ENCODE measurements around the gene PTPN14.

PTPN14 gene

GRCh38 chr1:214546084-214546483 is 5.3 kb downstream of the PTPN14 start:
- CTCF ChIA-PET: no interaction called here
- no peak for TF ChIP-seq ZNF214 (tag by site-specific recombination; IDR thresholded peaks at IDR 0.05; ENCODE audit: borderline replicate concordance)
- no peak for TF ChIP-seq ZNF132 (tag by site-specific recombination; IDR thresholded peaks at IDR 0.05; ENCODE audit: borderline replicate concordance)
- TF ChIP-seq ZNF792 (tag by site-specific recombination; IDR thresholded peaks at IDR 0.05): no peak
- no peak for TF ChIP-seq ZNF354C (tag by site-specific recombination; IDR thresholded peaks at IDR 0.05; ENCODE audit: borderline replicate concordance, low read depth)
- TF ChIP-seq GLI4 (tag by site-specific recombination; IDR thresholded peaks at IDR 0.05): no peak
- TF ChIP-seq ZNF16 (tag by site-specific recombination; IDR thresholded peaks at IDR 0.05; ENCODE audit: low read depth): no peak
- no peak for TF ChIP-seq ZNF221 (tag by site-specific recombination; IDR thresholded peaks at IDR 0.05; ENCODE audit: borderline replicate concordance)
- Histone ChIP-seq H3K9me3 (ENCODE audit: control insufficient read depth, insufficient read depth, low read depth, low read length) (no peaks in the 10 kb centered on the region), H3K4me3 (ENCODE audit: low read depth, low read length) (no peak overlapping the region), H3K27ac (ENCODE audit: extremely low read depth, low read depth, low read length) (no peak overlapping the region), H3K36me3 (ENCODE audit: control insufficient read depth in 2 of 2, insufficient read depth in 1 of 2, low read length in 2 of 2) (no peaks in the 10 kb centered on the region), H3K4me1 (ENCODE audit: control insufficient read depth, insufficient read depth, low read length) (peaks cover 14% of the 10 kb centered on the region)
- POLR2A ChIA-PET: no interaction called here

- POLR2A ChIA-PET: no interaction called here
- peak; percentile 74 for TF ChIP-seq PRDM6 (tag by site-specific recombination; IDR thresholded peaks at IDR 0.05)
- no peak for TF ChIP-seq ZNF621 (tag by site-specific recombination; IDR thresholded peaks at IDR 0.05)
- no peak for TF ChIP-seq ZNF777 (tag by site-specific recombination; IDR thresholded peaks at IDR 0.05; ENCODE audit: borderline replicate concordance)
- TF ChIP-seq ZFP3 (tag by site-specific recombination; IDR thresholded peaks at IDR 0.05; ENCODE audit: low read depth): no peak
- no peak for TF ChIP-seq ZBTB21 (tag by site-specific recombination; IDR thresholded peaks at IDR 0.05)
- peak; percentile 42; the same call in 1 of the 2 replicates for TF ChIP-seq ZNF18 (tag by site-specific recombination; IDR thresholded peaks at IDR 0.05)
- TF ChIP-seq PRDM1 (tag by site-specific recombination; IDR thresholded peaks at IDR 0.05): no peak
- TF ChIP-seq FEZF1 (tag by site-specific recombination; IDR thresholded peaks at IDR 0.05): peak; percentile 53; the same call in 1 of the 2 replicates
- no peak for TF ChIP-seq ZNF324 (tag by site-specific recombination; IDR thresholded peaks at IDR 0.05)
- peak; percentile 77; the same call in 1 of the 2 replicates for TF ChIP-seq ZNF843 (tag by site-specific recombination; IDR thresholded peaks at IDR 0.05)
- no peak for TF ChIP-seq ZBTB8A (tag by site-specific recombination; IDR thresholded peaks at IDR 0.05)
- TF ChIP-seq ZNF544 (tag by site-specific recombination; IDR thresholded peaks at IDR 0.05): no peak
- no peak for TF ChIP-seq ZNF76 (tag by site-specific recombination; IDR thresholded peaks at IDR 0.05; ENCODE audit: borderline replicate concordance, low read depth)
- no peak for TF ChIP-seq ZNF513 (tag by site-specific recombination; IDR thresholded peaks at IDR 0.05)
- no peak for TF ChIP-seq ZNF549 (tag by site-specific recombination; IDR thresholded peaks at IDR 0.05)
- TF ChIP-seq ZNF157 (tag by site-specific recombination; IDR thresholded peaks at IDR 0.05): no peak
- TF ChIP-seq REPIN1 (tag by site-specific recombination; IDR thresholded peaks at IDR 0.05; ENCODE audit: low read depth): no peak
- no peak for TF ChIP-seq ZNF626 (tag by site-specific recombination; IDR thresholded peaks at IDR 0.05)
- TF ChIP-seq ZNF404 (tag by site-specific recombination; IDR thresholded peaks at IDR 0.05): no peak
- no peak for TF ChIP-seq ZBTB20 (tag by site-specific recombination; IDR thresholded peaks at IDR 0.05)
- no peak for TF ChIP-seq ZNF132 (tag by site-specific recombination; IDR thresholded peaks at IDR 0.05; ENCODE audit: borderline replicate concordance)
- peak; percentile 13; the same call in 1 of the 2 replicates for TF ChIP-seq ZNF19 (tag by site-specific recombination; IDR thresholded peaks at IDR 0.05; ENCODE audit: low read depth)
- no peak for TF ChIP-seq ZNF707 (tag by site-specific recombination; IDR thresholded peaks at IDR 0.05)
- TF ChIP-seq WT1 (tag by site-specific recombination; IDR thresholded peaks at IDR 0.05): 0 out of 2 replicates have a peak, but pooled peaks have one; percentile 16
- TF ChIP-seq ZNF488 (tag by site-specific recombination; IDR thresholded peaks at IDR 0.05): no peak
- 0 out of 2 replicates have a peak, but pooled peaks have one; percentile 10 for TF ChIP-seq ZNF580 (tag by site-specific recombination; IDR thresholded peaks at IDR 0.05)
Measured at GRCh38 chr1:214545293-214545692, 6.1 kb downstream of the PTPN14 start.

More at GRCh38 chr1:214545293-214545692, 6.1 kb downstream of the PTPN14 start:
- Histone ChIP-seq H3K27ac (ENCODE audit: extremely low read depth, low read depth, low read length) (no peak overlapping the region), H3K36me3 (ENCODE audit: control insufficient read depth in 2 of 2, insufficient read depth in 1 of 2, low read length in 2 of 2) (no peaks in the 10 kb centered on the region), H3K4me3 (ENCODE audit: low read depth, low read length) (no peak overlapping the region), H3K9me3 (ENCODE audit: control insufficient read depth, insufficient read depth, low read depth, low read length) (no peaks in the 10 kb centered on the region), H3K4me1 (ENCODE audit: control insufficient read depth, insufficient read depth, low read length) (peaks cover 20% of the 10 kb centered on the region)
- CTCF ChIA-PET: no interaction called here

All from HEK293 (cell line).